ENCODE measurements around the gene KRTAP10-5.
"Not testable (repeated sequence)": the region's sequence is repeated elsewhere in the genome, so short reads cannot be mapped to it uniquely, and the experiment has no call there.

The KRTAP10-5 gene

GRCh38 chr21:44571844-44572782 is 8.3 kb downstream of the KRTAP10-5 start:
- no peak for DNase-seq (ENCODE audit: low read depth in 2 of 2)

GRCh38 chr21:44571296-44571695 is 9.1 kb downstream of the KRTAP10-5 start:
- DNase-seq (ENCODE audit: low read depth in 2 of 2), result no peak

- no peak for DNase-seq (ENCODE audit: low read depth in 2 of 2)
Observed at GRCh38 chr21:44569861-44570517, 10.4 kb downstream of the KRTAP10-5 start.

GRCh38 chr21:44568667-44569556 is 11.5 kb downstream of the KRTAP10-5 start:
- DNase-seq (ENCODE audit: low read depth in 2 of 2), result no peak

GRCh38 chr21:44568261-44568660 is 12.1 kb downstream of the KRTAP10-5 start:
- DNase-seq (ENCODE audit: low read depth in 2 of 2), result no peak

GRCh38 chr21:44567481-44568171 is 12.8 kb downstream of the KRTAP10-5 start:
- DNase-seq (ENCODE audit: low read depth in 2 of 2), result no peak

GRCh38 chr21:44566403-44566802 is 14.0 kb downstream of the KRTAP10-5 start:
- DNase-seq (ENCODE audit: low read depth in 2 of 2), result no peak

GRCh38 chr21:44564886-44565598 is 15.4 kb downstream of the KRTAP10-5 start:
- no peak for DNase-seq (ENCODE audit: low read depth in 2 of 2)

- DNase-seq (ENCODE audit: low read depth in 2 of 2), result no peak
Observed at GRCh38 chr21:44564099-44564498, 16.3 kb downstream of the KRTAP10-5 start.

- no peak for DNase-seq (ENCODE audit: low read depth in 2 of 2)
Observed at GRCh38 chr21:44558695-44559094, 21.7 kb downstream of the KRTAP10-5 start, which contains the start of gene KRTAP10-3. TSS of gene KRTAP10-3 (minus strand) at chr21:44558795. CDS start at chr21:44558715, 80 bp downstream.

GRCh38 chr21:44558329-44558675 is 22.1 kb downstream of the KRTAP10-5 start:
- not testable (repeated sequence) for DNase-seq (ENCODE audit: low read depth in 2 of 2)

GRCh38 chr21:44557491-44558328 is 22.7 kb downstream of the KRTAP10-5 start:
- no peak for DNase-seq (ENCODE audit: low read depth in 2 of 2)

GRCh38 chr21:44556879-44557278 is 23.5 kb downstream of the KRTAP10-5 start:
- no peak for DNase-seq (ENCODE audit: low read depth in 2 of 2)

GRCh38 chr21:44555200-44555875 is 25.1 kb downstream of the KRTAP10-5 start:
- DNase-seq (ENCODE audit: low read depth in 2 of 2), result no peak

GRCh38 chr21:44552681-44553080 is 27.7 kb downstream of the KRTAP10-5 start:
- DNase-seq (ENCODE audit: low read depth in 2 of 2), result no peak

GRCh38 chr21:44552136-44552535 is 28.3 kb downstream of the KRTAP10-5 start:
- DNase-seq (ENCODE audit: low read depth in 2 of 2), result no peak

GRCh38 chr21:44551340-44551961 is 29.0 kb downstream of the KRTAP10-5 start, which contains the start of gene KRTAP10-2:
TSS of gene KRTAP10-2 (minus strand) at chr21:44551505. CDS start at chr21:44551458, 47 bp downstream.
- DNase-seq (ENCODE audit: low read depth in 2 of 2), result no peak

- DNase-seq (ENCODE audit: low read depth in 2 of 2), result no peak
Observed at GRCh38 chr21:44550807-44551206, 29.6 kb downstream of the KRTAP10-5 start.

Data from stimulated activated CD4-positive, alpha-beta T cell treated with anti-CD3 and anti-CD28 coated beads, Interleukin-1b, Interleukin-23, amount 100 ng/mL, for 1 hour (primary cell).